Thoracic aorta (tissue), 2 donors: ENCODE results near the gene PLEKHA8. TPM values are rescaled to one million over a fixed set of nuclear protein-coding genes. Genes with fewer than 3 reads are reported as not detected.

Source experiments
- ATAC-seq: fragments of 150-250 bp; one replicate; pipeline ENCODE4 v1.8.0; 2017; ENCODE audit warnings: low read depth; ENCODE audit not compliant: insufficient number of reproducible peaks, low FRiP score
- DNase-seq: peaks from one replicate; pipeline ENCODE4 v3.0.0-alpha.2; 2020; ENCODE audit warnings: low spot score
- H3K27ac ChIP-seq, 2 donors: fragments of 200-600 bp; sonication (generic); 1 replicate in 1 of 2; 2 replicates in 1 of 2; pipeline ENCODE4 v1.5.1; 2016; ENCODE audit warnings: mild to moderate bottlenecking in 2 of 2, moderate library complexity in 2 of 2
- H3K27me3 ChIP-seq: fragments of 200-600 bp; sonication (generic); replicated peaks from 2 replicates; pipeline ENCODE4 v1.6.0; 2016; ENCODE audit warnings: mild to moderate bottlenecking; ENCODE audit not compliant: insufficient read depth
- H3K36me3 ChIP-seq: fragments of 200-600 bp; sonication (generic); one replicate; pipeline ENCODE4 v1.5.1; 2016
- H3K4me1 ChIP-seq, 2 donors: fragments of 200-600 bp; sonication (generic); 1 replicate in 1 of 2; 2 replicates in 1 of 2; pipeline versions ENCODE4 v1.5.1 to v1.6.0; 2016; ENCODE audit warnings: low read depth in 2 of 2, mild to moderate bottlenecking in 1 of 2; ENCODE audit not compliant: control insufficient read depth in 1 of 2
- H3K4me3 ChIP-seq: fragments of 200-600 bp; sonication (generic); 2 replicates; pipeline ENCODE4 v1.5.1; 2016; ENCODE audit warnings: mild to moderate bottlenecking
- H3K9me3 ChIP-seq: fragments of 200-600 bp; sonication (generic); 2 replicates; pipeline ENCODE4 v1.5.1; 2016
- CTCF ChIP-seq: fragments of 200-600 bp; sonication (generic); IDR thresholded peaks from one replicate; pipeline ENCODE4 v1.5.1; 2019; ENCODE audit warnings: antibody characterized with exemption
- total RNA-seq, 2 donors: library from RNA; depleted of rRNA; stranded (reverse); fragments of >200 nt; gene quantifications; one replicate each; pipeline versions ENCODE4 v1.1.0 to v1.2.3, GENCODE V29; 2016

Gene PLEKHA8
- total RNA-seq, 2 donors from 2014 or later, result 6.6 to 10.0 TPM

DNA sequence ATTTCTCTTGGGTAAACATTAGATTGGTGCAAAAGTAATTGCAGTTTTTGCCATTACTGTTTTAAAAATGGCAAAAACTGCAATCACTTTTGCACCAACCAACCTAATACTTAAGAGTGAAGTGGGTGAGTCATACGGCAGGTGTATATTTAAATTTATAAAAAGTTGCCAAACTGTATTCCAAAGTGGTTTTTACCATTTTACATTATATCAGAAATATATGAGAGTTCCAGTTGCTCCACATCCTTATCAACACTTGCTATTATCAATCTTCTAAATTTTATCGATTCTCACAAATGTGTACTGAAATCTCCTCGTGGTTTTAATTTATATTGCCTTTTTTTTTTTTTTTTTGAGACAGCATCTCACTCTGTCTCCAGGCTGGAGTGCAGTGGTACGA is 35.1 kb upstream of the PLEKHA8 start:
- peaks cover 0 to 5% of the 10 kb centered on the region in 2 donors for H3K4me1 ChIP-seq
- no peak overlapping the region for H3K27ac ChIP-seq
- DNase-seq (no peak), ATAC-seq (no peak)
- TF ChIP-seq CTCF, result no peak
- H3K36me3 ChIP-seq, result no peaks in the 10 kb centered on the region
- H3K9me3 ChIP-seq, result peaks cover 11% of the 10 kb centered on the region
- no peaks in the 10 kb centered on the region for H3K27me3 ChIP-seq
- no peak overlapping the region for H3K4me3 ChIP-seq

GRCh38 chr7:29995652-29996051 is 32.6 kb upstream of the PLEKHA8 start:
- Histone ChIP-seq H3K27ac (no peak overlapping the region), H3K36me3 (no peaks in the 10 kb centered on the region), H3K4me3 (no peak overlapping the region), H3K4me1 (peaks cover 2 to 12% of the 10 kb centered on the region in 2 donors), H3K27me3 (no peaks in the 10 kb centered on the region), H3K9me3 (peaks cover 11% of the 10 kb centered on the region)
- ATAC-seq, result no peak
- TF ChIP-seq CTCF, result no peak
- DNase-seq, result no peak

- Histone ChIP-seq H3K4me3 (no peak overlapping the region), H3K36me3 (no peaks in the 10 kb centered on the region), H3K27me3 (no peaks in the 10 kb centered on the region), H3K4me1 (peaks cover 7 to 19% of the 10 kb centered on the region in 2 donors), H3K27ac (no peak overlapping the region), H3K9me3 (peaks cover 11% of the 10 kb centered on the region)
- ATAC-seq (no peak), DNase-seq (no peak)
- no peak for TF ChIP-seq CTCF
Measured at GRCh38 chr7:29996321-29996720, 31.9 kb upstream of the PLEKHA8 start.

GRCh38 chr7:29998489-29998888 is 29.7 kb upstream of the PLEKHA8 start:
- no peak for TF ChIP-seq CTCF
- ATAC-seq (no peak), DNase-seq (no peak)
- Histone ChIP-seq H3K9me3 (peaks cover 4% of the 10 kb centered on the region), H3K36me3 (no peaks in the 10 kb centered on the region), H3K4me3 (no peak overlapping the region), H3K4me1 (peaks cover 7 to 20% of the 10 kb centered on the region in 2 donors), H3K27me3 (no peaks in the 10 kb centered on the region), H3K27ac (no peak overlapping the region)

DNA sequence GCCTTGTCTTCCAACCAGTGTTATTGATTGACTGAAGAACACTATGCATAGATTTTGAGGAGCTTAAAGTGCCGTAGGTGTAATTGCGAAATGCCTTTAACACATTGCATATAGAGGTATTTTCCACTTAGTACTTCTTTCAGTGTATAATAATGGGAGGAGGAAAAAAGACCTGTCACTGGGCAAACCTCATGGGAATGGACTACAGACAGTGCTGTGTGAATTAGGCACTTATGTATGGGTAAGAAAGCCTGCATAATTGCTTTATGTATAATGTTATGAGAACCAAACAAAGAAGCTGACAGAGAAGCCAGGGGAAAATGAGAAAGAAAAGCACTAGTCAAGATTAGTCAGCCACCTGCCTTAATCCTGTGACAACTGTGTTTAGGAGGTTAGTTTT is 26.2 kb upstream of the PLEKHA8 start:
- H3K27me3 ChIP-seq, result no peaks in the 10 kb centered on the region
- ATAC-seq (no peak), DNase-seq (no peak)
- H3K4me3 ChIP-seq, result no peak overlapping the region
- peaks cover 7 to 20% of the 10 kb centered on the region in 2 donors for H3K4me1 ChIP-seq
- no peak for TF ChIP-seq CTCF
- no peaks in the 10 kb centered on the region for H3K9me3 ChIP-seq
- H3K36me3 ChIP-seq, result no peaks in the 10 kb centered on the region
- no peak overlapping the region for H3K27ac ChIP-seq
